Fibroblast of the aortic adventitia (primary cell): ENCODE data around the gene SBNO2. TPM values are rescaled to one million over a fixed set of nuclear protein-coding genes. Genes with fewer than 3 reads are reported as not detected.

Experiments
- DNase-seq: peaks from one replicate; pipeline ENCODE4 v3.0.0-alpha.2; 2010; ENCODE audit warnings: low read depth
- H3K4me3 ChIP-seq: 2 replicates; pipeline ENCODE4 v1.5.1; 2011; ENCODE audit warnings: low read depth, mild to moderate bottlenecking, control low read depth, low read length, moderate library complexity
- CTCF ChIP-seq: IDR thresholded peaks from 2 replicates; pipeline ENCODE4 v1.5.1; 2011; ENCODE audit warnings: mild to moderate bottlenecking, low read length, control low read depth, inconsistent platforms; ENCODE audit not compliant: insufficient read depth
- total RNA-seq: library from RNA; depleted of rRNA; stranded (reverse); fragments of >200 nt; gene quantifications from 2 replicates; pipeline ENCODE4 v1.2.3, GENCODE V29; 2012; ENCODE audit warnings: low replicate concordance

SBNO2 gene
- total RNA-seq, 1 donor = 41.2 TPM

- no peak for TF ChIP-seq CTCF
- peak overlapping the region; percentile 31 for H3K4me3 ChIP-seq
- DNase-seq = peak; percentile 20
Measured at GRCh38 chr19:1082165-1082927, 91.7 kb downstream of the SBNO2 start.

GRCh38 chr19:1081301-1082164 lies 92.5 kb downstream of the SBNO2 start:
- no peak overlapping the region for H3K4me3 ChIP-seq
- TF ChIP-seq CTCF = no peak
- DNase-seq = no peak

DNA sequence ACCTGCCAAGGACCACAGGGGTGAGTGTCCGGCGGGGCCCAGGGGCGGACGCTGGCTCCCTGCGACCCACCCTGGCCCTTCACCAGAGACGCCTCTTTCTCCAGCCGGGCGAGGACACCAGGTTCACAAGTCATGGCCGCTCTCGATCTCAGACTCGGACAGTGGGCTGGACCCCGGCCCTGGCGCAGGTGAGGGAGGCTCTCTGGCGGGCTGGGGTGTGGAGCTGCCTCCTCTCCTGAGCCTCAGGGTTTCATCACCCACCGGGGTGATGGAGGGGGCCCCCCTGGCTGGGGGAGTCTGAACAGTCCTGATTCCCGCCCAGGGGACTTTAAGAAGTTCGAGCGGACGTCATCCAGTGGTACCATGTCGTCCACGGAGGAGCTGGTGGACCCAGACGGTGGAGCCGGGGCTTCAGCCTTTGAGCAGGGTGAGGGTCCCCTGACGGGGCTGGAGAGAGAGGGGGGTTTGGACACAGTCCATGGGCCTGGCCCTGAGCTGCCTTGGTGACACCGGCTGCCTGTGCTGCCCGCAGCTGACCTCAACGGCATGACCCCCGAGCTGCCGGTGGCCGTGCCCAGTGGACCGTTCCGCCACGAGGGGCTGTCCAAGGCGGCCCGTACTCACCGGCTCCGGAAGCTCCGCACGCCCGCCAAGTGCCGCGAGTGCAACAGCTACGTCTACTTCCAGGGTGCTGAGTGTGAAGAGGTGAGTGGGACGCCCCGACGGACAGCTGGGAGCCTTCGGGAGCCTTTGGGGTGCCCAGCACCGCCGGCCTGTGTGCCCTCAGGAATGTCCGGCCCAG lies 93.5 kb downstream of the SBNO2 start:
- DNase-seq = no peak
- no peak overlapping the region for H3K4me3 ChIP-seq
- no peak for TF ChIP-seq CTCF

- TF ChIP-seq CTCF = no peak
- no peak overlapping the region for H3K4me3 ChIP-seq
- no peak for DNase-seq
Measured at GRCh38 chr19:1079566-1080111, 94.4 kb downstream of the SBNO2 start.

DNA sequence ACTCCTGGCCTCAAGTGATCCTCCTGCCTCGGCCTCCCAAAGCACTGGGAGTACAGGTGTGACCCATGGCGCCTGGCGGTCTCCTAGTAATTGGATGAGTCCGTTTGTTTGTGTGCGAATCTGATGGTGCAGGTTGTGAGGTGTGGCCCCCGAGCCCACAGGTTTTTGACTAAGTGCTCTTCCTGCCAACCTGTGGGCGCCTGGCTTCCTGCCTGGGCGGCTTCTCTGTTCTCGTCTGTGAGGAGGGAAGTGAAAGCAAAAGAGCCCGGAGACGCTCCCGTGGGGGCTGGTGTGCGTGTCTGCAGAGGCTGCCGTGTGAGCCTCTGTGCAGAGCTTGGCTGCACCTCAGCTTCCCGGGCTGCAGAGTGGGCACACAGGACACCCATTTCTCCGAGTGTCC lies 97.1 kb downstream of the SBNO2 start:
- no peak for TF ChIP-seq CTCF
- no peak for DNase-seq
- H3K4me3 ChIP-seq = no peak overlapping the region

GRCh38 chr19:1076046-1076386 lies 98.1 kb downstream of the SBNO2 start:
- no peak for TF ChIP-seq CTCF
- no peak for DNase-seq
- H3K4me3 ChIP-seq = no peak overlapping the region
